Neuronal stem cell (in vitro differentiated cells): ENCODE data around the gene ANO3.

Experiments
- DNase-seq: peaks from one replicate; pipeline ENCODE4 v3.0.0-alpha.2; 2013; ENCODE audit warnings: low spot score
- H2AFZ ChIP-seq: one replicate; pipeline ENCODE4 v1.6.1; 2013; ENCODE audit warnings: mild to moderate bottlenecking, low read length, inconsistent platforms
- H2AK5ac ChIP-seq: 2 replicates; pipeline ENCODE4 v1.6.1; 2013; ENCODE audit warnings: low read depth, mild to moderate bottlenecking, inconsistent platforms, low read length, moderate library complexity, mixed read lengths
- H2BK120ac ChIP-seq: 2 replicates; pipeline ENCODE4 v1.6.1; 2013; ENCODE audit warnings: low read depth, mild to moderate bottlenecking, inconsistent platforms, low read length, moderate library complexity, mixed read lengths
- H2BK12ac ChIP-seq: one replicate; pipeline ENCODE4 v1.6.1; 2013; ENCODE audit warnings: low read length, inconsistent platforms
- H2BK15ac ChIP-seq: 2 replicates; pipeline ENCODE4 v1.6.1; 2013; ENCODE audit warnings: mild to moderate bottlenecking, low read length, inconsistent platforms, mixed read lengths
- H2BK5ac ChIP-seq: one replicate; pipeline ENCODE4 v1.6.1; 2013; ENCODE audit warnings: inconsistent platforms, mild to moderate bottlenecking, low read length, moderate library complexity
- H3K14ac ChIP-seq: one replicate; pipeline ENCODE4 v1.6.1; 2013; ENCODE audit warnings: low read length, inconsistent platforms
- H3K18ac ChIP-seq: 2 replicates; pipeline ENCODE4 v1.6.1; 2013; ENCODE audit warnings: low read length, inconsistent platforms
- H3K23ac ChIP-seq: 2 replicates; pipeline ENCODE4 v1.6.1; 2013; ENCODE audit warnings: low read depth, mild to moderate bottlenecking, mixed read lengths, low read length, inconsistent platforms; ENCODE audit not compliant: poor library complexity
- H3K27ac ChIP-seq: replicated peaks from 3 replicates; pipeline ENCODE4 v1.5.1; 2013; ENCODE audit warnings: low read length, inconsistent platforms
- H3K27me3 ChIP-seq, 3 experiments: 2 replicates each; pipeline ENCODE4 v1.6.1; 2013; ENCODE audit warnings: low read length in 3 of 3, mild to moderate bottlenecking in 2 of 3, inconsistent platforms in 1 of 3, low read depth in 1 of 3, mixed read lengths in 1 of 3, moderate library complexity in 1 of 3; ENCODE audit not compliant: control insufficient read depth in 3 of 3, insufficient read depth in 3 of 3
- H3K36me3 ChIP-seq, 2 donors: replicated peaks in 1 of 2; 2 replicates each; pipeline ENCODE4 v1.6.1; 2013; ENCODE audit warnings: low read length in 2 of 2; ENCODE audit not compliant: control insufficient read depth in 2 of 2, insufficient read depth in 2 of 2
- H3K4ac ChIP-seq: 2 replicates; pipeline ENCODE4 v1.6.1; 2013; ENCODE audit warnings: inconsistent platforms, mild to moderate bottlenecking, low read length, moderate library complexity
- H3K4me1 ChIP-seq, 2 donors: 1 replicate in 1 of 2; 2 replicates in 1 of 2; pipeline ENCODE4 v1.6.1; 2013; ENCODE audit warnings: low read length in 2 of 2, low read depth in 1 of 2; ENCODE audit not compliant: control insufficient read depth in 2 of 2, insufficient read depth in 1 of 2
- H3K4me2 ChIP-seq: one replicate; pipeline ENCODE4 v1.6.1; 2013; ENCODE audit warnings: mild to moderate bottlenecking, low read length, inconsistent platforms; ENCODE audit not compliant: insufficient read depth, poor library complexity, severe bottlenecking
- H3K4me3 ChIP-seq, 2 donors: 2 replicates each; pipeline ENCODE4 v1.5.1; 2013; ENCODE audit warnings: low read length in 2 of 2, mild to moderate bottlenecking in 2 of 2, inconsistent platforms in 1 of 2, moderate library complexity in 1 of 2
- H3K79me1 ChIP-seq: one replicate; pipeline ENCODE4 v1.6.1; 2013; ENCODE audit warnings: low read depth, mild to moderate bottlenecking, inconsistent platforms, low read length, moderate library complexity
- H3K9ac ChIP-seq: one replicate; pipeline ENCODE4 v1.6.1; 2013; ENCODE audit warnings: mild to moderate bottlenecking, low read depth, low read length, inconsistent platforms; ENCODE audit not compliant: poor library complexity
- H3K9me3 ChIP-seq, 2 donors: replicated peaks in 1 of 2; 2 replicates each; pipeline versions ENCODE3 to v1.6.1; 2013; ENCODE audit warnings: low read length in 2 of 2, mild to moderate bottlenecking in 2 of 2, inconsistent platforms in 1 of 2, low read depth in 1 of 2, mixed read lengths in 1 of 2, moderate library complexity in 1 of 2; ENCODE audit not compliant: control insufficient read depth in 2 of 2, insufficient read depth in 1 of 2
- H4K8ac ChIP-seq: one replicate; pipeline ENCODE4 v1.6.1; 2013; ENCODE audit warnings: low read depth, mild to moderate bottlenecking, inconsistent platforms, low read length, moderate library complexity
- H4K91ac ChIP-seq: one replicate; pipeline ENCODE4 v1.6.1; 2013; ENCODE audit warnings: low read length, low read depth, mild to moderate bottlenecking, inconsistent platforms; ENCODE audit not compliant: poor library complexity
- WGBS, 2 donors: extraction: QIAGEN DNeasy Blood & Tissue Kit; methylation state at CpG; one replicate each; pipeline ENCODE4 v1.1.7; 2013; ENCODE audit warnings: missing lambda C conversion rate in 2 of 2, mixed read lengths in 1 of 2; ENCODE audit not compliant: insufficient read length in 2 of 2, insufficient replicate concordance in 1 of 2; ENCODE audit errors: extremely low coverage in 2 of 2; 5-methylcytosine and 5-hydroxymethylcytosine counted together

ANO3 gene

GRCh38 chr11:26649884-26650283 lies 318.0 kb downstream of the ANO3 start:
- peak; percentile 72 for DNase-seq
- Histone ChIP-seq H3K14ac (no peak overlapping the region), H3K4me2 (no peak overlapping the region), H3K4me1 (no peaks in the 10 kb centered on the region), H2BK5ac (no peak overlapping the region), H2BK15ac (no peak overlapping the region), H3K9ac (no peak overlapping the region), H2BK12ac (no peak overlapping the region), H2AFZ (no peak overlapping the region), H4K91ac (no peak overlapping the region), H4K8ac (no peak overlapping the region), H3K27ac (no peak overlapping the region), H3K9me3 (no peaks in the 10 kb centered on the region), H3K36me3 (no peaks in the 10 kb centered on the region), H3K4me3 (no peak overlapping the region), H2BK120ac (no peak overlapping the region), H3K23ac (no peak overlapping the region), H3K18ac (no peak overlapping the region), H2AK5ac (no peak overlapping the region), H3K4ac (no peak overlapping the region), H3K27me3 (no peaks in the 10 kb centered on the region), H3K79me1 (no peaks in the 10 kb centered on the region)
- WGBS, 2 donors = no CpG with 5 or more reads among the region's 8 CpGs

- Histone ChIP-seq H2AK5ac (no peak overlapping the region), H3K18ac (no peak overlapping the region), H3K4me2 (no peak overlapping the region), H2BK120ac (no peak overlapping the region), H3K27ac (no peak overlapping the region), H3K36me3 (no peaks in the 10 kb centered on the region), H3K4me3 (no peak overlapping the region), H2BK12ac (no peak overlapping the region), H2BK15ac (no peak overlapping the region), H3K9me3 (no peaks in the 10 kb centered on the region), H3K79me1 (no peaks in the 10 kb centered on the region), H3K23ac (no peak overlapping the region), H3K9ac (no peak overlapping the region), H2AFZ (no peak overlapping the region), H3K4ac (no peak overlapping the region), H3K4me1 (no peaks in the 10 kb centered on the region), H3K27me3 (no peaks in the 10 kb centered on the region), H3K14ac (no peak overlapping the region), H4K91ac (no peak overlapping the region), H4K8ac (no peak overlapping the region), H2BK5ac (no peak overlapping the region)
- no peak for DNase-seq
- no CpG with 5 or more reads among the region's 6 CpGs for WGBS, 2 donors
Measured at GRCh38 chr11:26651916-26652315, 320.0 kb downstream of the ANO3 start.

GRCh38 chr11:26655287-26655686 lies 323.4 kb downstream of the ANO3 start:
- Histone ChIP-seq H3K4ac (no peak overlapping the region), H3K9me3 (no peaks in the 10 kb centered on the region), H2BK5ac (no peak overlapping the region), H2AK5ac (no peak overlapping the region), H2AFZ (peak overlapping the region; percentile 28), H3K14ac (no peak overlapping the region), H3K4me1 (no peaks in the 10 kb centered on the region), H3K23ac (no peak overlapping the region), H3K18ac (no peak overlapping the region), H2BK12ac (no peak overlapping the region), H3K27ac (no peak overlapping the region), H4K8ac (no peak overlapping the region), H2BK15ac (no peak overlapping the region), H2BK120ac (no peak overlapping the region), H3K36me3 (no peaks in the 10 kb centered on the region), H3K4me2 (no peak overlapping the region), H3K9ac (no peak overlapping the region), H3K4me3 (no peak overlapping the region), H4K91ac (no peak overlapping the region), H3K27me3 (no peaks in the 10 kb centered on the region), H3K79me1 (no peaks in the 10 kb centered on the region)
- WGBS, 2 donors = no CpG with 5 or more reads among the region's 2 CpGs
- no peak for DNase-seq

- Histone ChIP-seq H3K23ac (no peak overlapping the region), H3K4me1 (no peaks in the 10 kb centered on the region), H3K27me3 (no peaks in the 10 kb centered on the region), H3K18ac (no peak overlapping the region), H4K91ac (no peak overlapping the region), H3K79me1 (no peaks in the 10 kb centered on the region), H3K4ac (no peak overlapping the region), H3K36me3 (no peaks in the 10 kb centered on the region), H2AK5ac (no peak overlapping the region), H3K9ac (no peak overlapping the region), H3K14ac (no peak overlapping the region), H2BK12ac (no peak overlapping the region), H3K9me3 (no peaks in the 10 kb centered on the region), H2BK5ac (no peak overlapping the region), H3K4me2 (no peak overlapping the region), H3K4me3 (no peak overlapping the region), H2BK15ac (no peak overlapping the region), H2AFZ (no peak overlapping the region), H4K8ac (no peak overlapping the region), H3K27ac (no peak overlapping the region), H2BK120ac (no peak overlapping the region)
- no CpG with 5 or more reads among the region's 1 CpG for WGBS, 2 donors
- DNase-seq = no peak
Measured at GRCh38 chr11:26662916-26663315, 331.0 kb downstream of the ANO3 start.
